Neuron (in vitro differentiated cells): Measurements from ENCODE around the gene LAMC1.

ENCODE experiments used
- H2AFZ ChIP-seq: one replicate; pipeline ENCODE4 v1.6.1; 2013; ENCODE audit warnings: low read depth, mild to moderate bottlenecking, inconsistent platforms, low read length, moderate library complexity
- H3K27me3 ChIP-seq: one replicate; pipeline ENCODE4 v1.6.1; 2013; ENCODE audit warnings: low read length; ENCODE audit not compliant: insufficient read depth
- H3K36me3 ChIP-seq: one replicate; pipeline ENCODE4 v1.6.1; 2013; ENCODE audit warnings: low read length; ENCODE audit not compliant: insufficient read depth
- H3K4me1 ChIP-seq: one replicate; pipeline ENCODE4 v1.6.1; 2013; ENCODE audit warnings: low read length; ENCODE audit not compliant: insufficient read depth
- H3K4me3 ChIP-seq: 2 replicates; pipeline ENCODE4 v1.5.1; 2013; ENCODE audit warnings: mild to moderate bottlenecking, low read length, moderate library complexity
- H3K9me3 ChIP-seq: one replicate; pipeline ENCODE4 v1.6.1; 2013; ENCODE audit warnings: low read length

The LAMC1 gene

GRCh38 chr1:183125279-183125999 lies 102.2 kb downstream of the LAMC1 start:
- no peak overlapping the region for H3K4me3 ChIP-seq
- no peaks in the 10 kb centered on the region for H3K27me3 ChIP-seq
- H3K36me3 ChIP-seq = peaks cover 71% of the 10 kb centered on the region
- no peak overlapping the region for H2AFZ ChIP-seq
- peaks cover 2% of the 10 kb centered on the region for H3K9me3 ChIP-seq
- H3K4me1 ChIP-seq = no peaks in the 10 kb centered on the region

GRCh38 chr1:183126000-183126366 lies 102.8 kb downstream of the LAMC1 start:
- H3K36me3 ChIP-seq = peaks cover 72% of the 10 kb centered on the region

DNA sequence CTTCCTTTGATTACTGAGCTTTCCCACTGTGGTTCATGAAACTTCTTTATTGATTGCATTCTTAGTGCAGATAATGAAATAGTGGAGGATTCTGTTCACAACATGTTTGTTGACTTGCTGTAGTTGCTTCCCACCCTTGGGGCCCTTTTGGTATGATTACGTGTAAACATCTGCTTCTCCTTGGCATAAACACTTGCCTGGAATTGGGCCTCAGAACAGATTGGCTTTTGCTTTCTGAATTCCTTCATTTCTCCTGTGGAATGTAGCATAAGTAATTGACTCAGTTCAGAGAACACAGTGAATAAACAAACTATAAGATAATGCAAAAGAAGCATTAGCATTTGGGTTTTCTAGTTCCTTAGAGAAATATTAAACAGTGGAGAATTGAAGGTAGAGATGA lies 103.3 kb downstream of the LAMC1 start:
- Histone ChIP-seq H3K4me1 (no peaks in the 10 kb centered on the region), H3K27me3 (no peaks in the 10 kb centered on the region), H3K36me3 (peaks cover 70% of the 10 kb centered on the region), H3K9me3 (peaks cover 2% of the 10 kb centered on the region), H2AFZ (no peak overlapping the region), H3K4me3 (no peak overlapping the region)

More at GRCh38 chr1:183126000-183126366, 102.8 kb downstream of the LAMC1 start:
- no peaks in the 10 kb centered on the region for H3K27me3 ChIP-seq
- no peak overlapping the region for H3K4me3 ChIP-seq
- H2AFZ ChIP-seq = no peak overlapping the region
- no peaks in the 10 kb centered on the region for H3K4me1 ChIP-seq
- peaks cover 2% of the 10 kb centered on the region for H3K9me3 ChIP-seq

GRCh38 chr1:183129921-183130690 lies 106.9 kb downstream of the LAMC1 start:
- H3K27me3 ChIP-seq = no peaks in the 10 kb centered on the region
- H3K4me3 ChIP-seq = no peak overlapping the region
- H3K9me3 ChIP-seq = peaks cover 2% of the 10 kb centered on the region
- no peaks in the 10 kb centered on the region for H3K4me1 ChIP-seq
- no peak overlapping the region for H2AFZ ChIP-seq
- peaks cover 63% of the 10 kb centered on the region for H3K36me3 ChIP-seq

DNA sequence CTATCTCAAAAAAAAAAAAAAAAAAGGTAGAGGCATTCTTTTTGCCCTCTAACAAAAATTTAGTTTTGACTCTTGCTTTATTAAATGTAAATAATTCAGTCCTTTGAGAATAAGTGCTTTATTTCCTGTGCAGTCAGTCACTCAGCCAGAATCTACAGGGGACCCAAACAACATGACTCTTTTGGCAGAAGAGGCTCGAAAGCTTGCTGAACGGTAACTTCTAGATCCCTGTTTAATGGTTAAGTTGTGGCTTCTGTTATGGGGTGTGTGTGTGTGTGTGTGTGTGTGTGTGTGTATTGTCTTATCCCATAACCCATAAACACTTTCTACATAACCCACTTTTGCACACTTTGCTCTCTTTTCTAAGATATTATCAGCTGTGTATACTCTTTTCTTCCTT lies 107.9 kb downstream of the LAMC1 start:
- Histone ChIP-seq H3K4me3 (no peak overlapping the region), H3K9me3 (peaks cover 2% of the 10 kb centered on the region), H3K27me3 (no peaks in the 10 kb centered on the region), H2AFZ (no peak overlapping the region), H3K4me1 (no peaks in the 10 kb centered on the region), H3K36me3 (peaks cover 62% of the 10 kb centered on the region)

DNA sequence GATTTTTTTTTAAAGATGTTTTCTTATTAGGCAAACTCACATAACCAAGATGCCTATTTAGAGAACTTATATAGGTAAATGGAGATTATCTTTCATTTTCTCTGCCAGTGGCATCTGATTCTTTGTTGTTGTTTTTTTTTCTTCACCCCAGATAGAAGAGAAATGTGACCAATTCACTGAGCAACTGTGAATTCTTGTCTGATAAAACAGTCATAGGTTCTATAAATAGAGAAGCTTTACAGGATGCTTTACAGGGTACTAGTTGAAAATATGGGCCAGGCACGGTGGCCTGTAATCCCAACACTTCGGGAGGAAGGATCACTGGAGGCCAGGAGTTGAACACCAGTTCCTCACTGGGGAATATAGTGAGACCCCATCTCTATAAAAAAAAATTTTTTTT lies 112.1 kb downstream of the LAMC1 start:
- Histone ChIP-seq H3K27me3 (no peaks in the 10 kb centered on the region), H3K36me3 (peaks cover 46% of the 10 kb centered on the region), H3K4me1 (no peaks in the 10 kb centered on the region), H3K9me3 (no peaks in the 10 kb centered on the region), H2AFZ (no peak overlapping the region), H3K4me3 (no peak overlapping the region)

DNA sequence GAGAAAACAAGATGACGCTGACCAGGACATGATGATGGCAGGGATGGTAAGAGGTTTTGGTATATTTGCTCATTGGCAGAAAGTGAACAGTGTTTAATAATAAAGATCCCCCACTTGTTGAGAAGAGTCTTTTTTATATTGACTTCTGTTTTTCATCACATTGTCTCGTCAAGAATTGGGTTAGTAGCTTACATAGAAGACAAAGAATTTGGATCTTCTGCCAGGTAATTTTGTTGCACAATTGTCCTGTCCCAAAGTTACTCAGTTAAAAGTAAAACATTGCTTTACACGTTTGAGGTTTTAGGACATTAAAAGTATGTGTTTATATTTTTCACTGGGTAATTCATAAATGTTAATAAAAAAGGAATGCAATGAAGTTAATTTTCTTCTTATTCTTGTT lies 114.6 kb downstream of the LAMC1 start:
- Histone ChIP-seq H3K9me3 (no peaks in the 10 kb centered on the region), H3K27me3 (no peaks in the 10 kb centered on the region), H3K4me1 (peaks cover 9% of the 10 kb centered on the region), H3K4me3 (no peak overlapping the region), H3K36me3 (peaks cover 45% of the 10 kb centered on the region), H2AFZ (no peak overlapping the region)

DNA sequence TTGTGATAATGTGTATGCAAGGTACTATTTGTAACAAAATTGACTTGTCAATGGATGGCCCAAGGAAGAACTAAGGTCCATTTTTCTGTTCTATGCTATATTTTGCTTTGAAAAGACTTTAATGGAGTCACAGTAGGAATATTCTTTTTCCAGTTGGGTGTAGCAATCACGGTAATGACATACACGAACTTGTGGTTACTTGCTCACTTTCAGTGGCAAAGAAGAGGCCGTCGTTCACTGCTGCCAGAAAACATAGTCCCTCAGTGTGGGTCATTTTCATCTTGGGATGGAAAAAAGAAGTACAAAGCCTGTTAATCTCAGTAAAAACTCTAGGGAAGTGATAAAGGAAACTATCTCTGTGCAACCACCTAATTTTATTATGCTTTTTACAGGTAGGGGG lies 115.1 kb downstream of the LAMC1 start:
- H3K36me3 ChIP-seq = peaks cover 47% of the 10 kb centered on the region
- H3K4me3 ChIP-seq = no peak overlapping the region
- H3K9me3 ChIP-seq = no peaks in the 10 kb centered on the region
- no peak overlapping the region for H2AFZ ChIP-seq
- H3K4me1 ChIP-seq = peaks cover 9% of the 10 kb centered on the region
- H3K27me3 ChIP-seq = no peaks in the 10 kb centered on the region

- Histone ChIP-seq H3K4me3 (no peak overlapping the region), H2AFZ (no peak overlapping the region), H3K9me3 (no peaks in the 10 kb centered on the region), H3K36me3 (peaks cover 42% of the 10 kb centered on the region), H3K4me1 (peaks cover 9% of the 10 kb centered on the region), H3K27me3 (no peaks in the 10 kb centered on the region)
Observed at GRCh38 chr1:183139281-183139942, 116.2 kb downstream of the LAMC1 start.

- H2AFZ ChIP-seq = no peak overlapping the region
- H3K9me3 ChIP-seq = no peaks in the 10 kb centered on the region
- no peaks in the 10 kb centered on the region for H3K27me3 ChIP-seq
- H3K4me3 ChIP-seq = no peak overlapping the region
- peaks cover 30% of the 10 kb centered on the region for H3K36me3 ChIP-seq
- peaks cover 9% of the 10 kb centered on the region for H3K4me1 ChIP-seq
Observed at GRCh38 chr1:183140633-183141032, 117.4 kb downstream of the LAMC1 start.

DNA sequence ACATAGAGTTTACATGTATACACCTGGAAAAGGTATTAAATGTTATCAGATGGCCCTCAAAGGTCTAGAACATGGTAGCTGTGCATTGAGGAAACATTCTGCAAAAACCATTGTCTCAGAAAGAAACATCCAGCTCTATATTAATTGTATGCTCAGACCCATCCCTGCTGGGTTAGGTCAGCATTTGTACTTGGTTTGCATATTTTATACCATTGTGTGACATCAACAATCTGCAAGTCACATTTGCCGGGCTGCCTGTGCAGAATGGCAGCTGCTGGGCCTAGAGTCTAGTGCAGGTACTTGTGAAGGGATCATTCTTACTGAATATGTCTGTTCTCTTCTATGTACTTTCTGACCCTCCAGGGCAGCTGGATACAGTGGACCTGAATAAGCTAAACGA lies 119.0 kb downstream of the LAMC1 start:
- H3K9me3 ChIP-seq = no peaks in the 10 kb centered on the region
- peaks cover 9% of the 10 kb centered on the region for H3K4me1 ChIP-seq
- no peaks in the 10 kb centered on the region for H3K27me3 ChIP-seq
- peaks cover 20% of the 10 kb centered on the region for H3K36me3 ChIP-seq
- no peak overlapping the region for H3K4me3 ChIP-seq
- no peak overlapping the region for H2AFZ ChIP-seq

GRCh38 chr1:183143576-183144315 lies 120.5 kb downstream of the LAMC1 start:
- peaks cover 10% of the 10 kb centered on the region for H3K36me3 ChIP-seq
- no peak overlapping the region for H2AFZ ChIP-seq

DNA sequence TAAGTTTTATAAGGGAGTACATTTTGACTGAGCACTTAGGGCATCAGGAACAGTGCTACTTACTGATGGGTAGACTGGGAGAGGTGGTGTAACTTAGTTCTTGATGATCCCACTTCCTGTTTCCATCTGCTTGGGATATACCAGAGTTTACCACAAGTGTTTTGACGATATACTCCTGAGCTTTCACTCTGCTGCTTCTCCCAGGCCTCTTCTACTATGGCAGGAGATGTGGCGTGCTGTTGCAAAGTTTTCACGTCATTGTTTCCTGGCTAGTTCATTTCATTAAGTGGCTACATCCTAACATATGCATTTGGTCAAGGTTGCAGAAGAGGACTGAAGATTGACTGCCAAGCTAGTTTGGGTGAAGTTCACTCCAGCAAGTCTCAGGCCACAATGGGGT lies 121.5 kb downstream of the LAMC1 start:
- no peak overlapping the region for H3K4me3 ChIP-seq
- no peak overlapping the region for H2AFZ ChIP-seq
- no peaks in the 10 kb centered on the region for H3K9me3 ChIP-seq
- H3K36me3 ChIP-seq = peaks cover 10% of the 10 kb centered on the region
- no peaks in the 10 kb centered on the region for H3K27me3 ChIP-seq
- H3K4me1 ChIP-seq = peaks cover 9% of the 10 kb centered on the region

More at GRCh38 chr1:183143576-183144315, 120.5 kb downstream of the LAMC1 start:
- no peak overlapping the region for H3K4me3 ChIP-seq
- H3K27me3 ChIP-seq = no peaks in the 10 kb centered on the region
- H3K9me3 ChIP-seq = no peaks in the 10 kb centered on the region
- H3K4me1 ChIP-seq = peaks cover 9% of the 10 kb centered on the region
